HepG2 (cell line): ENCODE measurements around the gene KITLG. TPM values are rescaled to one million over a fixed set of nuclear protein-coding genes. Genes with fewer than 3 reads are reported as not detected.

Experiments used
- E2F2 ChIP-seq: sonication (generic); formaldehyde crosslinking; IDR thresholded peaks from 2 replicates; pipeline ENCODE4 v1.4.0; 2020; ENCODE audit warnings: missing genetic modification reagents, borderline replicate concordance
- KDM5B ChIP-seq: sonication (generic); formaldehyde crosslinking; IDR thresholded peaks from 2 replicates; pipeline ENCODE4 v1.4.0; 2020; ENCODE audit warnings: missing genetic modification reagents, mild to moderate bottlenecking, borderline replicate concordance
- KIAA2018 ChIP-seq: sonication (generic); formaldehyde crosslinking; IDR thresholded peaks from 2 replicates; pipeline ENCODE4 v1.5.0; 2020; ENCODE audit warnings: mild to moderate bottlenecking, missing genetic modification reagents, borderline replicate concordance
- KLF12 ChIP-seq: sonication (generic); formaldehyde crosslinking; IDR thresholded peaks from 2 replicates; pipeline ENCODE4 v1.4.0; 2020; ENCODE audit warnings: missing genetic modification reagents, borderline replicate concordance
- SIX4 ChIP-seq: sonication (generic); formaldehyde crosslinking; IDR thresholded peaks from 2 replicates; pipeline ENCODE4 v1.4.0; 2020; ENCODE audit warnings: missing genetic modification reagents
- YEATS2 ChIP-seq: sonication (generic); formaldehyde crosslinking; IDR thresholded peaks from 2 replicates; pipeline ENCODE4 v1.4.0; 2020; ENCODE audit warnings: missing genetic modification reagents, borderline replicate concordance
- ZNF10 ChIP-seq: sonication (generic); formaldehyde crosslinking; IDR thresholded peaks from 2 replicates; pipeline ENCODE4 v1.4.0; 2020; ENCODE audit warnings: mild to moderate bottlenecking, low read depth, missing genetic modification reagents, borderline replicate concordance
- ZNF230 ChIP-seq: sonication (generic); formaldehyde crosslinking; IDR thresholded peaks from 2 replicates; pipeline ENCODE4 v1.4.0; 2020; ENCODE audit warnings: mild to moderate bottlenecking, missing genetic modification reagents
- ZNF512 ChIP-seq: sonication (generic); formaldehyde crosslinking; IDR thresholded peaks from 2 replicates; pipeline ENCODE4 v1.4.0; 2020; ENCODE audit warnings: mild to moderate bottlenecking, missing genetic modification reagents
- ZNF605 ChIP-seq: sonication (generic); formaldehyde crosslinking; IDR thresholded peaks from 2 replicates; pipeline ENCODE4 v1.8.0; 2022; ENCODE audit warnings: mild to moderate bottlenecking, missing genetic modification reagents
- ZNF7 ChIP-seq: IDR thresholded peaks from 2 replicates; pipeline ENCODE4 v1.6.1; 2016; ENCODE audit warnings: missing biosample characterization, missing genetic modification reagents
- ZNF83 ChIP-seq: sonication (generic); formaldehyde crosslinking; IDR thresholded peaks from 2 replicates; pipeline ENCODE4 v1.4.0; 2020; ENCODE audit warnings: missing genetic modification reagents, mild to moderate bottlenecking, borderline replicate concordance
- polyA plus RNA-seq, 8 experiments: library from polyadenylated mRNA; depleted of rRNA in 3 of 8; stranded (reverse) in 7 of 8; unstranded in 1 of 8; fragments of >200 nt; fragmentation: Illumina TruSeq in 4 of 8; extraction: Trizol in 4 of 8; gene quantifications; 2 replicates each; pipeline versions ENCODE4 v1.2.1 to v1.2.3, GENCODE V29; 2011 to 2016; ENCODE audit warnings: low read depth in 4 of 8, missing spikeins in 1 of 8, mixed read lengths in 1 of 8; ENCODE audit not compliant: insufficient read depth in 1 of 8
- total RNA-seq, 5 experiments: library from RNA; depleted of rRNA; stranded (reverse); fragments of >200 nt; fragmentation: Illumina TruSeq; extraction: Trizol; gene quantifications; 2 replicates each; pipeline ENCODE4 v1.2.3, GENCODE V29; 2016; ENCODE audit warnings: low read depth in 1 of 5
- TF ChIP-seq, protein P1 (sequence below): sonication (generic); formaldehyde crosslinking; IDR thresholded peaks from 2 replicates; pipeline ENCODE4 v1.8.1; 2022; ENCODE audit warnings: low read depth, mild to moderate bottlenecking, missing genetic modification reagents

Gene KITLG
- total and polyA plus RNA-seq, 2 of the 13 experiments (the other 11 are each of a cell fraction or from before 2014, with no cell fraction given): 0.66 to 4.3 TPM

GRCh38 chr12:88471331-88472045 is 108.8 kb downstream of the KITLG start (continued):
- TF ChIP-seq KIAA2018 (CRISPR knock-in tag) (no peak), SIX4 (CRISPR knock-in tag) (no peak), ZNF230 (no peak), ZNF10 (no peak), ZNF512 (CRISPR knock-in tag) (no peak), KLF12 (no peak), ZNF605 (CRISPR knock-in tag) (no peak), ZNF7 (CRISPR knock-in tag) (no peak), ZNF83 (CRISPR knock-in tag) (no peak), E2F2 (CRISPR knock-in tag) (no peak), KDM5B (no peak), YEATS2 (CRISPR knock-in tag) (no peak)
- TF ChIP-seq, protein P1, sequence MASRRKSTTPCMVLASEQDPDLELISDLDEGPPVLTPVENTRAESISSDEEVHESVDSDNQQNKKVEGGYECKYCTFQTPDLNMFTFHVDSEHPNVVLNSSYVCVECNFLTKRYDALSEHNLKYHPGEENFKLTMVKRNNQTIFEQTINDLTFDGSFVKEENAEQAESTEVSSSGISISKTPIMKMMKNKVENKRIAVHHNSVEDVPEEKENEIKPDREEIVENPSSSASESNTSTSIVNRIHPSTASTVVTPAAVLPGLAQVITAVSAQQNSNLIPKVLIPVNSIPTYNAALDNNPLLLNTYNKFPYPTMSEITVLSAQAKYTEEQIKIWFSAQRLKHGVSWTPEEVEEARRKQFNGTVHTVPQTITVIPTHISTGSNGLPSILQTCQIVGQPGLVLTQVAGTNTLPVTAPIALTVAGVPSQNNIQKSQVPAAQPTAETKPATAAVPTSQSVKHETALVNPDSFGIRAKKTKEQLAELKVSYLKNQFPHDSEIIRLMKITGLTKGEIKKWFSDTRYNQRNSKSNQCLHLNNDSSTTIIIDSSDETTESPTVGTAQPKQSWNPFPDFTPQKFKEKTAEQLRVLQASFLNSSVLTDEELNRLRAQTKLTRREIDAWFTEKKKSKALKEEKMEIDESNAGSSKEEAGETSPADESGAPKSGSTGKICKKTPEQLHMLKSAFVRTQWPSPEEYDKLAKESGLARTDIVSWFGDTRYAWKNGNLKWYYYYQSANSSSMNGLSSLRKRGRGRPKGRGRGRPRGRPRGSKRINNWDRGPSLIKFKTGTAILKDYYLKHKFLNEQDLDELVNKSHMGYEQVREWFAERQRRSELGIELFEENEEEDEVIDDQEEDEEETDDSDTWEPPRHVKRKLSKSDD (CRISPR knock-in tag): no peak
